Keratinocyte (primary cell): Measurements from ENCODE around the gene UBA52. TPM values are rescaled to one million over a fixed set of nuclear protein-coding genes. Genes with fewer than 3 reads are reported as not detected.

ENCODE experiments used
- DNase-seq: peaks from one replicate; pipeline ENCODE4 v3.0.0-alpha.2; 2011; ENCODE audit warnings: low read depth, missing footprints, low spot score
- FAIRE-seq: peaks from 2 replicates; lab custom pipeline; 2011; peaks lifted over from hg19 to GRCh38; lab: Jason Lieb, UNC
- H2AFZ ChIP-seq: 2 replicates; pipeline ENCODE4 v1.6.0; 2012; ENCODE audit warnings: low read length, control low read depth, inconsistent platforms; ENCODE audit not compliant: control insufficient read depth
- H3K27ac ChIP-seq: 2 replicates; pipeline ENCODE4 v1.5.1; 2011; ENCODE audit warnings: low read length; ENCODE audit not compliant: control insufficient read depth, insufficient read depth
- H3K27me3 ChIP-seq: 3 replicates; pipeline ENCODE4 v1.6.0; 2011; ENCODE audit warnings: low read length; ENCODE audit not compliant: control insufficient read depth, insufficient read depth; ENCODE audit errors: extremely low read depth
- H3K36me3 ChIP-seq, 2 experiments: 2 replicates in 1 of 2; 3 replicates in 1 of 2; pipeline ENCODE4 v1.5.1; 2011; ENCODE audit warnings: low read length in 2 of 2, mild to moderate bottlenecking in 1 of 2; ENCODE audit not compliant: control insufficient read depth in 2 of 2, insufficient read depth in 2 of 2; ENCODE audit errors: extremely low read depth in 1 of 2
- H3K4me1 ChIP-seq: 3 replicates; pipeline ENCODE4 v1.5.1; 2011; ENCODE audit warnings: low read length; ENCODE audit not compliant: control insufficient read depth, insufficient read depth; ENCODE audit errors: extremely low read depth
- H3K4me2 ChIP-seq: 3 replicates; pipeline ENCODE4 v1.6.0; 2011; ENCODE audit warnings: low read depth, low read length; ENCODE audit not compliant: control insufficient read depth, insufficient read depth; ENCODE audit errors: extremely low read depth
- H3K4me3 ChIP-seq, 3 experiments: fragments of 200-600 bp in 1 of 3; sonication (generic) in 1 of 3; 2 replicates in 2 of 3; 3 replicates in 1 of 3; pipeline ENCODE4 v1.5.1; 2011 to 2016; ENCODE audit warnings: low read length in 3 of 3, mild to moderate bottlenecking in 3 of 3, control low read depth in 2 of 3, inconsistent platforms in 1 of 3, low read depth in 1 of 3, mixed read lengths in 1 of 3, mixed run types in 1 of 3, moderate library complexity in 1 of 3; ENCODE audit not compliant: control insufficient read depth in 2 of 3, insufficient read depth in 2 of 3; ENCODE audit errors: extremely low read depth in 1 of 3
- H3K79me2 ChIP-seq: 2 replicates; pipeline ENCODE4 v1.6.0; 2012; ENCODE audit warnings: low read length; ENCODE audit not compliant: control insufficient read depth, insufficient read depth
- H3K9ac ChIP-seq: 3 replicates; pipeline ENCODE4 v1.6.0; 2011; ENCODE audit warnings: low read length; ENCODE audit not compliant: control insufficient read depth, insufficient read depth; ENCODE audit errors: extremely low read depth
- H3K9me1 ChIP-seq: 3 replicates; pipeline ENCODE4 v1.6.0; 2011; ENCODE audit warnings: low read length; ENCODE audit not compliant: control insufficient read depth, insufficient read depth; ENCODE audit errors: extremely low read depth
- H3K9me3 ChIP-seq: 2 replicates; pipeline ENCODE4 v1.5.1; 2012; ENCODE audit warnings: low read depth, low read length; ENCODE audit not compliant: control insufficient read depth
- H4K20me1 ChIP-seq: 3 replicates; pipeline ENCODE4 v1.6.0; 2011; ENCODE audit warnings: low read length; ENCODE audit not compliant: control insufficient read depth, insufficient read depth; ENCODE audit errors: extremely low read depth
- CTCF ChIP-seq, 3 experiments: IDR thresholded peaks in 1 of 3; conservative IDR thresholded peaks in 1 of 3; optimal IDR thresholded peaks in 1 of 3; 2 replicates in 2 of 3; 3 replicates in 1 of 3; pipeline versions ENCODE3 to v1.5.1; 2011; ENCODE audit warnings: low read length in 3 of 3, mild to moderate bottlenecking in 3 of 3, moderate library complexity in 2 of 3, control low read depth in 1 of 3, inconsistent platforms in 1 of 3; ENCODE audit not compliant: insufficient read depth in 2 of 3; ENCODE audit errors: extremely low read depth in 1 of 3
- EZH2 ChIP-seq: IDR thresholded peaks from one replicate; pipeline ENCODE4 v1.6.1; 2012; ENCODE audit warnings: inconsistent platforms, mild to moderate bottlenecking, low read length, moderate library complexity
- dilution Hi-C: fragments of 300-500 bp; cut with MboI; formaldehyde crosslinking; loops from one replicate; pipeline ENCODE4 v1.7.0; 2020; ENCODE audit warnings: low sequenced_read_pairs; ENCODE audit not compliant: extremely low pct_ligation_motif_present
- polyA plus RNA-seq, 5 experiments: library from polyadenylated mRNA; depleted of rRNA in 3 of 5; stranded (reverse) in 3 of 5; stranded (forward) in 1 of 5; unstranded in 1 of 5; fragments of >200 nt; gene quantifications; 1 replicate in 1 of 5; 2 replicates in 3 of 5; 3 replicates in 1 of 5; pipeline versions ENCODE4 v1.2.1 to v1.2.3, GENCODE V29; 2011 to 2012; ENCODE audit warnings: missing spikeins in 2 of 5, low read depth in 1 of 5, low replicate concordance in 1 of 5

The UBA52 gene
- polyA plus RNA-seq, 1 donor (not counting 4 experiments of a cell fraction or from before 2014, with no cell fraction given): 1,376 TPM

GRCh38 chr19:18577365-18577914, 5.8 kb downstream of the UBA52 start:
- Histone ChIP-seq H4K20me1 (peaks cover 13% of the 10 kb centered on the region), H2AFZ (no peak overlapping the region), H3K9me1 (peaks cover 3% of the 10 kb centered on the region), H3K79me2 (peaks cover 29% of the 10 kb centered on the region), H3K27me3 (no peaks in the 10 kb centered on the region), H3K4me1 (peaks cover 11% of the 10 kb centered on the region), H3K36me3 (peaks cover 30 to 39% of the 10 kb centered on the region in 2 experiments), H3K9me3 (no peaks in the 10 kb centered on the region), H3K4me2 (no peak overlapping the region), H3K27ac (no peak overlapping the region), H3K4me3 (no peak overlapping the region), H3K9ac (no peak overlapping the region)
- no peak for TF ChIP-seq EZH2
- TF ChIP-seq CTCF (optimal IDR thresholded peaks at IDR 0.05 in 1 of 3, IDR thresholded peaks at IDR 0.05 in 1 of 3, conservative IDR thresholded peaks at IDR 0.05 in 1 of 3; ENCODE audit: extremely low read depth in 1 of 3, insufficient read depth in 2 of 3, low read length in 3 of 3): no peak
- dilution Hi-C loops: no loop called here
- DNase-seq (no peak), FAIRE-seq (no peak)

- H2AFZ ChIP-seq: no peak overlapping the region
- H3K79me2 ChIP-seq: peaks cover 4% of the 10 kb centered on the region
- FAIRE-seq (no peak), DNase-seq (no peak)
- H3K9ac ChIP-seq: no peak overlapping the region
- H3K36me3 ChIP-seq: peaks cover 15 to 17% of the 10 kb centered on the region in 2 experiments
- H3K27me3 ChIP-seq: no peaks in the 10 kb centered on the region
- no peak overlapping the region for H3K27ac ChIP-seq
- no peak for TF ChIP-seq CTCF (optimal IDR thresholded peaks at IDR 0.05 in 1 of 3, IDR thresholded peaks at IDR 0.05 in 1 of 3, conservative IDR thresholded peaks at IDR 0.05 in 1 of 3; ENCODE audit: extremely low read depth in 1 of 3, insufficient read depth in 2 of 3, low read length in 3 of 3)
- TF ChIP-seq EZH2: no peak
- dilution Hi-C loops: no loop called here
- no peaks in the 10 kb centered on the region for H4K20me1 ChIP-seq
- H3K9me3 ChIP-seq: no peaks in the 10 kb centered on the region
- H3K4me1 ChIP-seq: no peaks in the 10 kb centered on the region
- no peaks in the 10 kb centered on the region for H3K9me1 ChIP-seq
- H3K4me2 ChIP-seq: no peak overlapping the region
- H3K4me3 ChIP-seq: no peak overlapping the region
Observed at GRCh38 chr19:18580311-18580710, 8.7 kb downstream of the UBA52 start.
